HG02678 (cell line): ENCODE results near the gene MCTS1.
"Not testable (repeated sequence)": the region's sequence is repeated elsewhere in the genome, so short reads cannot be mapped to it uniquely, and the experiment has no call there.

Source experiments
- ATAC-seq: cut with Tn5 transposase; IDR thresholded peaks from one replicate; pipeline ENCODE4 v1.9.1; 2021; ENCODE audit warnings: mild to moderate bottlenecking, moderate library complexity; ENCODE audit not compliant: unreplicated experiment

The MCTS1 gene

DNA sequence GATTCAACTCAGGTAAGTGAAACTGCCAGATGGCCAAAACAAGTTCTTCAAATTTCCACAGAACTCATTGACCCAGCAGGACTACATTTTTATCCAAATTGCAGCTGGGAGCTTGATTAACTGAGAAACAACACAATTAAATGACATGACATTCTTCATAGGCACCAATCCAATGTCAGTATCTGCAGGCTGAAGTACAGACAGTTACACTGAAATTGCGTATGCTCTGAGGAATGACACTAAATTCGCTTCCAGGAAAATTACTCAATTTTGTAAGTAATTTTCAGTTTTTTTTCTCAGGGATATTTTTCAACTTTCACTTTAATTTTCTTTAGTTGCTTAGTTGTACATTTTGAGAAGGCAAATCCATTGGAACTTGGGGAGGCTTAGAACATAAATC is 21.5 kb downstream of the MCTS1 start:
- no peak for ATAC-seq

DNA sequence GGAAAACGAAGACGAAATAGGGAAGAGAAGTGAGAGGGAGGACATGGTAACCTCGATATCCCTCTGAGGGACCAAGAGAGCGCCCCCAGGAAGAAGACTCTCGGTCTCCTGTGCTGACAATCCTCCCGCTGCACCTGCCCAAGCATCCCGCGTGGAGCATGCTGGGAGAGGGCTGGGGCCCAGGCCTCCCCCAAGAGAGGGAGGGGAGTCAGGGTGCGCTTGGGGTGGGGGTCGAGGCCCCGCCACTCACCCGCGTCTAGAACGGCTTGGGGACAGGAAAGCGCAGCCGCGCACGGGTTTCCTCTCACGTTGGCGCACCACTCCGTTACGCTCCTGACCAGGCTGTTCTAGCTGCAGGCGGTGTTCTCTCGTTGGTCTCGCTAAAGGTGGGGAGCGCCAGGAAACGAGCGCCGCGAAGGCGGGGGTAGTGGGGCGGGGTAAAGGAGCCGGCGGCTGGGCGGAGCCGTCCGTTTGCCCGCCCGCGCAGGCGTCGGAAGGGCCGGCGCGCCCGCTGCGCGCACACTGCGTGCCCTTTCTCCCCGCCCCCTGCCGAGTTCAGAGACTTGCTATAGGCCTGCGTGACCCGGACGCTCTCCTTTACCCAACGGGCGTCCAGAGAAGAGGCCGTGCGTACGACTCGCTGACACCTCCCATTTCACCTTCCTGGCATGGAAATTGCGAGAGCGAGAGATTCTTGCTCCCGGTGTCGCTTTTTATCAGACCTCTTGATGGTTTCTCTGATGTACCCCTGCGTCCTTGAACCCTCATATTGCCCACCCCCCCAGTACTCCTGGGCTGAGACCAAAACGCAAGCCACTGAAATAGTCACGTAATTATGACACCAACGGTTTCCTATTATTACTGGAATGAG is 26.0 kb downstream of the MCTS1 start, which contains the start of gene C1GALT1C1:
Gene C1GALT1C1, minus strand, starts transcription at position 388 of the 871 bp plus-strand sequence. CDS start 2,888 bp downstream, outside the sequence.
- peak; percentile 95 for ATAC-seq

DNA sequence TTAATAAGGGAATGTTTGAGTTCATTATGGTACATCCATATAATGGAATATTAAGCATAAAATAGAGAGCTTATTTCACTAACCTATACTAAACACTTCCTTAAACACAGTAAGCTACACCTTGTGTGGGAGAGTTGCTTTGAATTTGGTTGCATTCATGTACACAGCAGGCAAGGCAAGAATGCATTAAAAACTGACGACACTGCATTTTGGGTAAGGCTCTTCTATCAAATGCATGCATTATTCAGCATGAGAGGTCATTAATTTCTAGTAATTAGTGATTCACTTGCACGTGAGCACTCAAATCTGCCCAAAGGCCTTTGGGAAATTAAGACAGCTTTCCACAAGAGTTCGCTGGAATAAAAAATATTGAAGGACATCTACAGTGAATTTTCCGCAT is 34.7 kb downstream of the MCTS1 start:
- no peak for ATAC-seq

DNA sequence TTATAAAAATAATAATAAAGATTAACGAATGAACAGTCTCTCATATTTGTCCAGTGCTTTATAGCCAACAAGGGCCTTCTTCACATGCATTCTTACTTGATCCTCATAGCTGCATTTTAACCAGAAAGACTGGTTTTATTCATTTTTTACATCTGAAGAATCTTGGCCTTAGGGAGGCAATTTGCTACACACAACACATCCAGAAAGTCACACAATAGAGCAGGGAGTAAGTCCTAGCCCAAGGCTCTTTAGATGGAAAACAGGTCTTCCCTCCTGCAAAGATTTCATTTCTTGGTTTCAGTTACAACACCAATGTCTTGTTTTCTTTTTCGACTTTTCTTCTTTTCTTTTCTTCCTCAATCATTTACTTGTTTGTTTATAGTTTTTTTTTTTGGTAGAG is 39.0 kb downstream of the MCTS1 start:
- ATAC-seq = no peak

DNA sequence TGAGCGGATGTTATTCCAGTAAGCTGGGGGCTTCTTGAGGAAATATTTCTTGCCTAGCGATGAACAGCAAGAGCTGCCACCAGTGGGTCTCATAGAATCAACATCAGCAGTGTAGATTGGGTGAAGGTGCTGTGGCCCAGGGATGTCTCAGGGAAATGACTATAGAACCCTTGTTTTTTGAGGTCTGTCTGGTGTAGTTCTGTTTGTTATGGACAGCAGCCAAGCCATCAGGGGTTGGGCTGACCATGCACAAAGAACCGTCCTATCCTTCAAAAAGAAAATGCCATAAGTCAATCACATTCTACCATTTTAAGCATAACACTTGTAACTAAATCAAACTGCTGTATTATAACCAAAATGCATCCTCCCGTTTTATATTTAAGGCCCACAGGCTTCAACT is 43.2 kb downstream of the MCTS1 start:
- no peak for ATAC-seq

DNA sequence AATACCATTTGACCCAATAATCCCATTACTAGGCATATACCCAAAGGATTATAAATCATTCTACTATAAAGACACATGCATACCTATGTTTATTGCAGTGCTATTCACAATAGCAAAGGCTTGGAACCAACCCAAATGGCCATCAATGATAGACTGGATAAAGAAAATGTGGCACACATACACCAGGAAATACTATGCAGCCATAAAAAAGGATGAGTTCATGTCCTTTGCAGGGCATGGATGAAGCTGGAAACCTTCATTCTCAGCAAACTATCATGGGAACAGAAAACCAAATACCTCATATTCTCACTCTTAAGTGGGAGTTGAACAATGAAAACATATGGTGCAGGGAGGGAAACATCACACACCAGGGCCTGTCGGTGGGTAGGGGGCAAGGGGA is 48.4 kb downstream of the MCTS1 start:
- not testable (repeated sequence) for ATAC-seq

DNA sequence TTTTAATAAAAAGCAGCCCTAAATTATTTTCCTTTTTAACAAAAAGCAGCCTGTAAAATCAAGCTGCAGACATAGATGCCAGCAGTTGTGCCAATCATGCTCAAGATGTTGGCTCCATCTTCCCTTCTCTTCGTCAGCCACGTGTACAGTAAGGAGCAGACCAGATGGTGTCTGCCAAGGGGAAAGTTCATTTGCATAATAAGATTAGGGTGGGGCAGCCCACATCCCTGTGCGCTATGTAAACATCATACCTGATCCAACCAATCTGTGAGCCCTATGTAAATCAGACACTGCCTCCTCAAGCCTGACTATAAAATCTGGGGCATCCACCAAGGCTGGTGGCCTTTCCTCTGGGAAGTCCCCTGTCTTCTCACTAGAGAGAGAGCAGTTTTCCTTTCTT is 49.1 kb downstream of the MCTS1 start:
- no peak for ATAC-seq

DNA sequence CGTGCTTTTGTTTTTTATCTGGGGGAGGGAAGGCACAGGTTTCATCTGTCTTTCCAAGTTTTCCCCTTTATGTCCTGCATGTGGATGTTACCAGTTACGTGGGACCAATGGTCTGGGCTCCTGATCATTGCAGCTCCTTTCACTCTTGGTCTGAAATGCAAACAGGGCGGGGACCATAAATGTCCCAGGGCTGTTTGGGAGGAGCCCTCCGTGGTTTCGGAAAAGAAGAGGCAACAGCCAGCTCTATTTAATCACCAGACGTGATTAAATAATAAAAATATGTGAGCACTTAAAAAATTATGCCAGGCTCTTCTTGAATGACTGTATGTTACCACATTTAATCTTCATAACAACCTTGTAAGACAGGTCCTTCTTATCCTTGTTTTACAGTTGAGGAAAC is 56.7 kb downstream of the MCTS1 start:
- ATAC-seq = no peak
